Measurements from ENCODE around the gene SRRM4. TPM values are rescaled to one million over a fixed set of nuclear protein-coding genes. Genes with fewer than 3 reads are reported as not detected.
"Not testable (repeated sequence)": the region's sequence is repeated elsewhere in the genome, so short reads cannot be mapped to it uniquely, and the experiment has no call there.

Gene SRRM4
- total RNA-seq, 1 experiment from 2014 or later: 1.4 TPM

DNA sequence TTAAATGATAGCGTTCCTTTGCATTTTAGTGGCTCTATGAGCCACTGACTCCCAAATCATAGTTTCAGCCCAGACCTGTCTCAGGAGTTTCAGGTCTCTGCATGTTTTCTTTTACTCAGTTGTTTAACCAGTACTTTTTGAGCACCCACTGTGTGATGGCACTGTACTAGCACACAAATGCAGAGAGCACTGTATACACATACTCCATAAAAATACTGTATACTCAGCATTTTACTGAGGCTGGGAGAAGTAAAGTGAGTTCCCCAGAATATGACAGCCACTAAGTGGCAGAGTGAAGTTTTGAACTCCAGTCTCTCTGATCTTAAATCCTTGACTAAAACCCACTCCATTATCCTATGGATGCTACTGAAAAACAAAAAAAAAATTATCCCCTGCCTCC lies 121.4 kb downstream of the SRRM4 start:
- Histone ChIP-seq H2AFZ (ENCODE audit: low read length) (no peak overlapping the region), H3K79me2 (ENCODE audit: insufficient read depth, low read length) (no peaks in the 10 kb centered on the region), H2BK20ac (ENCODE audit: low read depth, low read length, poor library complexity, severe bottlenecking) (no peak overlapping the region), H3K23me2 (ENCODE audit: insufficient read length, low read depth, low read length, poor library complexity, severe bottlenecking) (no peaks in the 10 kb centered on the region), H2BK5ac (ENCODE audit: insufficient read length, low read length) (no peak overlapping the region), H3K27ac (ENCODE audit: insufficient read length, low read depth, low read length) (no peak overlapping the region), H3K9ac (ENCODE audit: extremely low read depth, insufficient read length, low read length) (no peak overlapping the region), H4K8ac (replicated peaks; ENCODE audit: insufficient read length, low read depth, low read length) (no peak overlapping the region), H3K9me3 (ENCODE audit: control insufficient read depth, low read depth, low read length) (no peaks in the 10 kb centered on the region), H3K14ac (ENCODE audit: insufficient read depth, low read length) (no peak overlapping the region), H3K56ac (ENCODE audit: insufficient read length, low read depth, low read length) (no peak overlapping the region), H3K4ac (ENCODE audit: low read depth, low read length) (no peak overlapping the region), H3K4me1 (ENCODE audit: insufficient read depth, low read length) (no peaks in the 10 kb centered on the region), H2BK120ac (ENCODE audit: low read depth, low read length, poor library complexity, severe bottlenecking) (no peak overlapping the region), H2BK12ac (ENCODE audit: insufficient read length, low read depth, low read length) (no peak overlapping the region), H4K91ac (ENCODE audit: insufficient read length, low read depth, low read length) (no peak overlapping the region), H3K27me3 (ENCODE audit: insufficient read depth, low read length) (no peaks in the 10 kb centered on the region), H3K23ac (ENCODE audit: insufficient read length, low read depth, low read length) (no peak overlapping the region), H4K5ac (ENCODE audit: insufficient read length, low read depth, low read length) (no peak overlapping the region), H2BK15ac (ENCODE audit: low read depth, low read length) (no peak overlapping the region), H3K4me2 (ENCODE audit: insufficient read depth, insufficient read length, low read length) (no peak overlapping the region), H3K18ac (ENCODE audit: insufficient read length, low read depth, low read length) (no peak overlapping the region), H3K79me1 (ENCODE audit: insufficient read depth, low read depth, low read length, poor library complexity, severe bottlenecking) (no peaks in the 10 kb centered on the region), H3T11ph (ENCODE audit: low read length) (no peak overlapping the region), H2AK5ac (ENCODE audit: insufficient read length, low read length) (no peak overlapping the region), H4K20me1 (ENCODE audit: control insufficient read depth, insufficient read depth, insufficient read length) (no peaks in the 10 kb centered on the region)
- no peak overlapping the region for H3K27ac Mint-ChIP-seq
- no CpG with 5 or more reads among the region's 1 CpG for whole genome bisulfite sequencing (ENCODE audit: extremely low coverage, insufficient read length, low lambda C conversion rate)
- H3K9me3 Mint-ChIP-seq: peaks cover 12 to 23% of the 10 kb centered on the region in 2 experiments
- peaks cover 0 to 24% (median 17%) of the 10 kb centered on the region in 3 experiments; a peak in 5 of 7 replicates for H3K36me3 Mint-ChIP-seq (ENCODE audit: insufficient read depth in 1 of 3, low read depth in 3 of 3)
- no peak for DNase-seq
- no peaks in the 10 kb centered on the region; a peak in 1 of 4 replicates for H3K4me1 Mint-ChIP-seq
- TF ChIP-seq, protein P1, sequence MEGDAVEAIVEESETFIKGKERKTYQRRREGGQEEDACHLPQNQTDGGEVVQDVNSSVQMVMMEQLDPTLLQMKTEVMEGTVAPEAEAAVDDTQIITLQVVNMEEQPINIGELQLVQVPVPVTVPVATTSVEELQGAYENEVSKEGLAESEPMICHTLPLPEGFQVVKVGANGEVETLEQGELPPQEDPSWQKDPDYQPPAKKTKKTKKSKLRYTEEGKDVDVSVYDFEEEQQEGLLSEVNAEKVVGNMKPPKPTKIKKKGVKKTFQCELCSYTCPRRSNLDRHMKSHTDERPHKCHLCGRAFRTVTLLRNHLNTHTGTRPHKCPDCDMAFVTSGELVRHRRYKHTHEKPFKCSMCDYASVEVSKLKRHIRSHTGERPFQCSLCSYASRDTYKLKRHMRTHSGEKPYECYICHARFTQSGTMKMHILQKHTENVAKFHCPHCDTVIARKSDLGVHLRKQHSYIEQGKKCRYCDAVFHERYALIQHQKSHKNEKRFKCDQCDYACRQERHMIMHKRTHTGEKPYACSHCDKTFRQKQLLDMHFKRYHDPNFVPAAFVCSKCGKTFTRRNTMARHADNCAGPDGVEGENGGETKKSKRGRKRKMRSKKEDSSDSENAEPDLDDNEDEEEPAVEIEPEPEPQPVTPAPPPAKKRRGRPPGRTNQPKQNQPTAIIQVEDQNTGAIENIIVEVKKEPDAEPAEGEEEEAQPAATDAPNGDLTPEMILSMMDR (conservative IDR thresholded peaks at IDR 0.05): no peak
- H3K27me3 Mint-ChIP-seq (ENCODE audit: low read depth): peaks cover 12% of the 10 kb centered on the region
- no peak overlapping the region for H3K4me3 Mint-ChIP-seq

GRCh38 chr12:119104969-119105368 lies 123.6 kb downstream of the SRRM4 start:
- not testable (repeated sequence) for H4K20me1 ChIP-seq (ENCODE audit: control insufficient read depth, insufficient read depth, insufficient read length); H2AK5ac ChIP-seq (ENCODE audit: insufficient read length, low read length); H3K56ac ChIP-seq (ENCODE audit: insufficient read length, low read depth, low read length); H3T11ph ChIP-seq (ENCODE audit: low read length); H3K9me3 ChIP-seq (ENCODE audit: control insufficient read depth, low read depth, low read length); H3K27me3 ChIP-seq (ENCODE audit: insufficient read depth, low read length); H2BK5ac ChIP-seq (ENCODE audit: insufficient read length, low read length); H3K79me2 ChIP-seq (ENCODE audit: insufficient read depth, low read length); H3K79me1 ChIP-seq (ENCODE audit: insufficient read depth, low read depth, low read length, poor library complexity, severe bottlenecking); H3K23me2 ChIP-seq (ENCODE audit: insufficient read length, low read depth, low read length, poor library complexity, severe bottlenecking); H2BK15ac ChIP-seq (ENCODE audit: low read depth, low read length); H3K4me1 ChIP-seq (ENCODE audit: insufficient read depth, low read length); H3K14ac ChIP-seq (ENCODE audit: insufficient read depth, low read length); H3K18ac ChIP-seq (ENCODE audit: insufficient read length, low read depth, low read length); H3K9ac ChIP-seq (ENCODE audit: extremely low read depth, insufficient read length, low read length); H4K91ac ChIP-seq (ENCODE audit: insufficient read length, low read depth, low read length); DNase-seq; H3K27ac Mint-ChIP-seq; H3K4me3 Mint-ChIP-seq; H3K4me1 Mint-ChIP-seq; H2BK12ac ChIP-seq (ENCODE audit: insufficient read length, low read depth, low read length); H2AFZ ChIP-seq (ENCODE audit: low read length); H3K4ac ChIP-seq (ENCODE audit: low read depth, low read length); H2BK120ac ChIP-seq (ENCODE audit: low read depth, low read length, poor library complexity, severe bottlenecking); H2BK20ac ChIP-seq (ENCODE audit: low read depth, low read length, poor library complexity, severe bottlenecking); H3K27ac ChIP-seq (ENCODE audit: insufficient read length, low read depth, low read length); H3K23ac ChIP-seq (ENCODE audit: insufficient read length, low read depth, low read length); H3K4me2 ChIP-seq (ENCODE audit: insufficient read depth, insufficient read length, low read length); H4K8ac ChIP-seq (replicated peaks; ENCODE audit: insufficient read length, low read depth, low read length); H4K5ac ChIP-seq (ENCODE audit: insufficient read length, low read depth, low read length)
- peaks cover 33 to 39% of the 10 kb centered on the region in 2 experiments for H3K9me3 Mint-ChIP-seq
- H3K27me3 Mint-ChIP-seq (ENCODE audit: low read depth): peaks cover 20% of the 10 kb centered on the region
- no CpG with 5 or more reads among the region's 4 CpGs for WGBS (ENCODE audit: extremely low coverage, insufficient read length, low lambda C conversion rate)
- peaks cover 4 to 30% (median 18%) of the 10 kb centered on the region in 3 experiments; a peak in 6 of 7 replicates for H3K36me3 Mint-ChIP-seq (ENCODE audit: insufficient read depth in 1 of 3, low read depth in 3 of 3)

Measured in H9 (cell line).